GM19452 (cell line): ENCODE data around the gene RBSN.
"Not testable (repeated sequence)": the region's sequence is repeated elsewhere in the genome, so short reads cannot be mapped to it uniquely, and the experiment has no call there.

ENCODE experiments used
- ATAC-seq: cut with Tn5 transposase; IDR thresholded peaks from one replicate; pipeline ENCODE4 v1.9.1; 2021; ENCODE audit not compliant: unreplicated experiment

Gene RBSN

DNA sequence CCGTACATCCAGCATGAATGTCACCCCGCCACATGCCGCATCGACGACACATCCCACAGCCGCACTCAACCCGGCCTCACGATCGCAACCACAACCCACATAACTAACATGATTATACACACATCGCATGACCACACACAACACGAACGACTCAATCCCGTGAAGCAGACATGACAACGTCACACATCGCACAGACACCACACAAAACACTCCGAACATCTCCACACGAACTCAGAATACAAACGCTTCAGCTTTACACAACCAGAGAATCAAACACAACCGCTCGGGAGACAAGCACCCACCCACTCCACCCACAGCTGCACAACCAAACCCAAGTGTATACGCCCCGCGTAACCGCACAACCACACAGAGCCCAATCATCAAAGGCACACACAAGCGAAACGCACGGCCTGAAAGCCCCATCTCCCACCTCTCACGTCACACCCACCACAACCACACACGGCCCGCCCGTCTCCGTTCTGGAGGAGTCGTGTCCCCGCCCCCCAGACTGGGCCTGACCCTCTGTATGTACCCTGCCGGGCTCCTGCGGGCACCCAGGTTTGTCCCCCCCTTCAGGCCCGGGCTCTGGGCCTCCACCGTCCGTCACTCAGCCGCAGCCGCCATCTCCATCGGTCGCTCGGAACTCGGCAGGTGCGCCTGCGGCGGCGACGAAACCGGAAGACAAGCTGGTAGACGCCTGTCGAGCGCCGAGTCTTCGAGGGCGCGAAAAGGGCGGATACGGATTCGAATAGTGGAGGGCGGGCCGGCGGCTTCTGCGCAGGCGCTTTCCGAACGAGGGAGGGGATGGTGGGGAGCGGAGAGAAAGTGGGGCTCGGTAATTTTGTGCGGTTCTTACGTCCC is at the start of gene RBSN:
Gene RBSN, minus strand, starts transcription at position 646 of the 861 bp plus-strand sequence. CDS start 3,028 bp downstream, outside the sequence.
- peak; percentile 85 for ATAC-seq

DNA sequence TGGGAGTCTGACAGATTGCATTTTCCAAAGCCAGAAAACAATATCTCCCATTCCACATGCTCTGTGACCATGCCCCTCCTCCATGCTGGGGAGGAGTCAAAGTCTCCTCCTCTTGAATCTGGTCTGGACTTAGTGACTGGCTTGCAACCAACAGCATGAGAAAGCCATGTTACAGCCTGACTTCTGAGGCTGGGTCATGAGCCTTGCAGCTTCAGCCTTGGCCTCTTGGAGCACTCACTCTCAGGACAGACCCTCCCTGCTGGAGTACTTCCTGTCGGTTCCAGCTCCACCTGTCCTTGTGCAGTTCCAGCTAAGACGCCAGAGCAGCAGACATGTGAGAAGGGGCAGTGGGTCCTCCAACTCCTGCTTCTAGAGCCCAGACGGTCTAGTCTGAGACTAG is 49.7 kb upstream of the RBSN start:
- no peak for ATAC-seq

DNA sequence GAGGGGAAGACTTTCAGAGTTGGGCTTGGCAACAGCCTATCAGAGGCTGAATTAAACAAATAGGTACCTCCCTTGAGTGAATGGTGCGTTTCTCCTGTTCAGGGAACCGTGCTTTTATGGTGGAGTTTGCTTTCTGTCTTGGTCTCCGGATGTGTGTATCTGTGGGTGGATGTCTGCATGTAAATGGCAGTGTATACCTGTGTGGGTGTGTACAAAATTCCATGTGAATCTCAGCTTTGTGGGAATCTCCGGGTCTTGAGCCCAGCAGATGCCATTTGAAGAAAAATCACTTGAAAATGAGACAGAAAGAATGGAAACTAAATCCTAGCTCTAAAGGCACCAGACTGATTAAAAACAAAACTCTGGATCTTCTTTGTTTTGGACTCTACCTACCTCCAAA is 37.9 kb upstream of the RBSN start:
- ATAC-seq: not testable (repeated sequence)

- ATAC-seq: not testable (repeated sequence)
Measured at GRCh38 chr3:15134968-15135367, 36.0 kb upstream of the RBSN start.

- ATAC-seq: not testable (repeated sequence)
Measured at GRCh38 chr3:15128403-15128802, 29.5 kb upstream of the RBSN start.

GRCh38 chr3:15126975-15127374 is 28.0 kb upstream of the RBSN start:
- not testable (repeated sequence) for ATAC-seq

DNA sequence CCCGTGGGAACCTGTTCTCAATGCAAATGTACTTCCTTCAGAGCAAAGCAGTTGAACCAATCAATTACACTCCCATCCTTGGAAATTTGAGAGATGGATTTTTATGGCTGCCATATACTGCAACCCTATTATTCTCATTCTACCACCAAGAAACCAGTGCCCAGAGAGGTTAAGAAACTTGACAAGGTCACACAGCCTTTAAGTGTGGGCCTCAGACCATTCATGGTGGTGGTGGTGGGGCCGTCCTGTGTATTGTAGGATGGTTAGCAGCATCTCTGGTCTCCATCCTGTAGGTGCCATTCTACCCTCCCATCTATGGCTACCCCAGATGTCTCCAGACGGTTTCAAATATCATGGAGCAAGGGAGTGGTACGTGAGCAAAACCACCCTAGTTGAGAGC is 23.4 kb upstream of the RBSN start:
- no peak for ATAC-seq

- ATAC-seq: no peak
Measured at GRCh38 chr3:15121936-15122335, 23.0 kb upstream of the RBSN start.

- ATAC-seq: no peak
Measured at GRCh38 chr3:15120986-15121385, 22.0 kb upstream of the RBSN start.

DNA sequence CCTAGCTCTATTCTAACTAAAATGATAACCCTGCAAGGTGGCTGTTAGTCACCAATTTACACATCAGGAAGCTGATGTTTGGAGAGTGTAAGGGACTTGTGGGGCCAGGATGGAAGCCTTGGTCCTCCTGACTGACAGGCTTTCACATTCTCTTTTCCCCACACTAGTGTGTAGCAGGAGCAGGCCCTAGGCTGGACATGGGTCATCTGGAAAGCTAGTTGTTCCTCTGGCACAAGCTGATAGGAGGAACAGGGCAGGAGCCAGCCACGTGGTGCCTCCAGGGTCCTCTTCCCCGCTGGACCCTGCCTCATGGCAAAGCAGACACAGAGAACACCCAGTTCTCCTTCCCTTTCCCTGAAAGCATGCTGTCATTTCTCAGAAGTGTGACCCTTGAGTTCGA is 18.1 kb upstream of the RBSN start:
- no peak for ATAC-seq

- no peak for ATAC-seq
Measured at GRCh38 chr3:15116032-15116669, 17.2 kb upstream of the RBSN start.

- no peak for ATAC-seq
Measured at GRCh38 chr3:15114466-15115358, 15.8 kb upstream of the RBSN start.

DNA sequence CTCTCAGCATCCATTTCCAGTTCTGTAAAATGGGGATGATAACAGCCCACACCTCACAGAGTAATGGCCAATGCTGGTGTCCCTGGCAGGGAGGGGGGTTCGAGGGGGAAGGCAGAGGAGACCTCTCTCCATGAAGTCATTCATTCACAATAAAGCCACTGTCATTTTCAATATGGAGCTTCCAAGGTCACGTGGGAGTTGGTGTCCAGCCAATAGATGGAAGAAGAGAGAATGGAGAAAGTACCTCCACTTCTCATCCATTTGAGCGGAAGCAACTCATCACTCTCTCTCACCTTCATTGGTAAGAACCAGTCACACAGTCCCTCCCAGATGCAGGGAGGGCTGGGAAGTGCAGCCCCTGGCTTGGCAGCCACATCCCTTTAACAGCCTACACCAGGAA is 14.9 kb upstream of the RBSN start:
- no peak for ATAC-seq

GRCh38 chr3:15113471-15113870 is 14.5 kb upstream of the RBSN start:
- ATAC-seq: no peak

GRCh38 chr3:15112011-15112410 is 13.1 kb upstream of the RBSN start:
- ATAC-seq: no peak

GRCh38 chr3:15110206-15110605 is 11.3 kb upstream of the RBSN start:
- no peak for ATAC-seq

GRCh38 chr3:15108869-15109268 is 9.9 kb upstream of the RBSN start:
- ATAC-seq: no peak

DNA sequence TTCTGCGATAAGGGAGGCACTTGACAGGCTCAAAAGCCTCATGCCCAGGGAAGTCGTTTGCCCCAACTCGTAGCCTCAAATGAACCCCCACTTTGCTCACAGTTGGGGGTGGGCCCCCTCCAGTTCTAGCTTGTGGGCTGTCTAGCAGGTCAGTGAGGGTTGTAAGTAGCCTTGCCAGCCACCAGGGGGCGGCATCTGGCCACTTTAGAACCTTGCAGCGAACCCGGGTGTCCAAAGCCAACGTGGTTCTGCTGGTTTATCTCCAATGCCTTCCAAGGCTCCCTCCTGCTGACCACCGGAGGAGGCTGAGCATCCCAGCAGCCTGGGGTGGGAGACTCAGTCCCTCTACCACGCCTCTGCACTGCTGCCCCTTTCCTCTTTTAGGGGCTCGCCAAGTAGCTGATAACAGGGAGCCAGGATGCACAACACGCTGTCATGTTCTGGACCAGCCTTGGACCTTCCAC is 9.2 kb upstream of the RBSN start:
- ATAC-seq: peak; percentile 63

GRCh38 chr3:15107075-15107947 is 8.4 kb upstream of the RBSN start:
- ATAC-seq: no peak

DNA sequence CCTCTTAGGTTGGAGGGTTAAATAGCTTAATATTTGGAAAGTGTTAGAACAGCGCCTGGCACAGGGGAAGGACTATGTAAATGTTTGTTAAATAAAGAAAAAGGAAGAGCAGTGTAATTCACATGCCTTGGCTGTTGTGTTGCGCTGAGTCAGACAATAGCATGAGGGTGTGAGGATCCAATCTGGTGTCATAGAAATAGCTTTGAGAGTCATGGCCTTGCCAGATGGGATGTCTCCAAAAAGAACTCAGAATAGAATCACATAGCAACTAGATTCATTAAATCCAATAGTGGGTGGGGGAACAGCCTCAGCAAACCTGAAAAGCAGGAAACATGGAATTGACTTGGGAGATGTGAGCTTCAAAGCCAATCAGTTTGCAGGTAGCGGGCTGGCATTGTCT is 3.9 kb upstream of the RBSN start:
- no peak for ATAC-seq
